Mesodermal cell (in vitro differentiated cells): ENCODE results near the gene NANP. TPM values are rescaled to one million over a fixed set of nuclear protein-coding genes. Genes with fewer than 3 reads are reported as not detected.
"Not testable (repeated sequence)": the region's sequence is repeated elsewhere in the genome, so short reads cannot be mapped to it uniquely, and the experiment has no call there.

Experiments used
- H3K27ac ChIP-seq: 2 replicates; pipeline ENCODE4 v1.7.0; 2013; ENCODE audit warnings: mild to moderate bottlenecking, low read depth, low read length, moderate library complexity; ENCODE audit not compliant: severe bottlenecking
- H3K36me3 ChIP-seq: 2 replicates; pipeline ENCODE4 v1.7.1; 2013; ENCODE audit warnings: mild to moderate bottlenecking, low read length, moderate library complexity; ENCODE audit not compliant: control insufficient read depth, insufficient read depth
- H3K4me1 ChIP-seq: one replicate; pipeline ENCODE4 v1.7.1; 2013; ENCODE audit warnings: mild to moderate bottlenecking, low read length; ENCODE audit not compliant: insufficient read depth, control insufficient read depth, poor library complexity, severe bottlenecking
- H3K4me3 ChIP-seq: 2 replicates; pipeline ENCODE4 v1.7.0; 2013; ENCODE audit warnings: low read length, control low read depth, mild to moderate bottlenecking; ENCODE audit not compliant: insufficient read depth, poor library complexity, severe bottlenecking; ENCODE audit errors: extremely low read depth
- H3K9me3 ChIP-seq: 2 replicates; pipeline ENCODE4 v1.7.1; 2013; ENCODE audit warnings: mild to moderate bottlenecking, low read length, moderate library complexity; ENCODE audit not compliant: control insufficient read depth
- WGBS, 2 experiments: methylation state at CpG; one replicate each; pipeline ENCODE4 v1.1.5; 2013; ENCODE audit warnings: missing lambda C conversion rate in 2 of 2; ENCODE audit not compliant: insufficient coverage in 2 of 2; 5-methylcytosine and 5-hydroxymethylcytosine counted together
- polyA plus RNA-seq, 2 experiments: library from polyadenylated mRNA; stranded (reverse); fragments of 50-300 nt; gene quantifications; one replicate each; pipeline ENCODE4 v1.2.3, GENCODE V29; 2013

Gene NANP, protein sequence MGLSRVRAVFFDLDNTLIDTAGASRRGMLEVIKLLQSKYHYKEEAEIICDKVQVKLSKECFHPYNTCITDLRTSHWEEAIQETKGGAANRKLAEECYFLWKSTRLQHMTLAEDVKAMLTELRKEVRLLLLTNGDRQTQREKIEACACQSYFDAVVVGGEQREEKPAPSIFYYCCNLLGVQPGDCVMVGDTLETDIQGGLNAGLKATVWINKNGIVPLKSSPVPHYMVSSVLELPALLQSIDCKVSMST
- polyA plus RNA-seq (2013, experiment 1 of 2) = 5.9 TPM
- polyA plus RNA-seq (2013, experiment 2 of 2) = 5.4 TPM

- H3K36me3 ChIP-seq = peaks cover 5% of the 10 kb centered on the region
- peak within 1 kb of the TSS; percentile 92 for H3K27ac ChIP-seq
- peaks cover 3% of the 10 kb centered on the region for H3K4me1 ChIP-seq
- 1% methylated on average over 58 to 68 of the region's 81 CpGs for WGBS, 2 experiments
- peak within 1 kb of the TSS; percentile 89 for H3K4me3 ChIP-seq
- no peaks in the 10 kb centered on the region for H3K9me3 ChIP-seq
Measured at GRCh38 chr20:25623736-25624499, at the start of gene NANP. Gene NANP, minus strand, starts transcription at chr20:25624014. Its CDS starts 66 bp downstream, at chr20:25623948.

GRCh38 chr20:25672659-25673235 is 48.9 kb upstream of the NANP start:
- Histone ChIP-seq H3K36me3 (peaks cover 49% of the 10 kb centered on the region), H3K27ac (no peak overlapping the region), H3K4me3 (no peak overlapping the region), H3K4me1 (peaks cover 4% of the 10 kb centered on the region), H3K9me3 (no peaks in the 10 kb centered on the region)
- 94 to 100% methylated on average over 3 of the region's 4 CpGs for WGBS, 2 experiments

DNA sequence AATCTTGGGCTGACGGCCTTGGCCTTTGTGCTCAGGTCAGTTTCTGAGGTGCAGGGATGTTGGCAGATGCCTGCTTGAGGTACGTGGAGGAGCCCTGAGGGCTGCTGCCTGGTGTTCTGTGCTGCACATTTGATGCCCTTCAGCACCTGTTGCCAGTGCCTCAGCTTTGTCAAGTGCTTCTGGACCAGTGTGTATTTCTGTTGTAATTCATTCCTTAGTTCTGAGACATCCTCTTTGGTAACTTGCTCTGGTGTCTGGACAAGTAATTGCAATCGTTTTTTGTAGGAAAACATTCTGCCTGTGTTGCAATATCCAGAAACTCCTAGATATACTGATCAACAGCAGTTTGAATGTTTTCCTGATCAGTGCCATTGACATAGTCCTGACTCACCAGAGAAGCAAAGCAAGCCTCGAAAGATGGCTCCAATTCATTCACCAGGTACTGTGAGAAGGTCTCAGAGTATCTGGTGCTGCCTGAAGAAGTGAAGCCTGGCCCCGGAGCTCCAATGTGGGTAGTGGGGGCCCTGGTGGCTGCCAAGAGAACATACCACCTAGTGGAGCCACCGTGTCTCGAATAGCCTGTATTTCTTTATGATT is 46.1 kb upstream of the NANP start:
- no peak overlapping the region for H3K27ac ChIP-seq
- H3K4me3 ChIP-seq = no peak overlapping the region
- H3K4me1 ChIP-seq = no peaks in the 10 kb centered on the region
- WGBS, 2 experiments = 82 to 86% methylated on average over 5 of the region's 7 CpGs
- H3K9me3 ChIP-seq = no peaks in the 10 kb centered on the region
- H3K36me3 ChIP-seq = peaks cover 24% of the 10 kb centered on the region

DNA sequence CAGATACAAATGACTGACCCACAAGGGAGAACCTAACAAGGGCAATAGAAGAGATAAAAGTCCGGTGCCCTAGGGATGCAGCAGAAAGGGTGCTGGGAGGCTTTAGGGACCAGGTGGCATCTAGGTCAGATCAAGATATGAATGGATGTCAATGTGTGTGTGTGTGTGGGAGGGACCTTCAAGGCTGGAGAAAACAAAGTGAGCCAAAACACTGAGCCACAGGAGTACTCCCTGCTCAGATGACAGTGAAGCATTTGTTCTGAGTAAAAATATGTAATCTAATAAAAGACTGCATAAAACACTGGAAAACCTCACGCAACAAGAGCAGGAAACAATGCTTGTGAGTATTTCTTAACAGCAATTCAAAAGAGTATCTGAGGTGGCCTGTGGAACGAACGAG is 44.6 kb upstream of the NANP start:
- Histone ChIP-seq H3K4me1 (no peaks in the 10 kb centered on the region), H3K36me3 (peaks cover 10% of the 10 kb centered on the region), H3K9me3 (no peaks in the 10 kb centered on the region), H3K27ac (no peak overlapping the region), H3K4me3 (no peak overlapping the region)
- WGBS, 2 experiments = 100% methylated on average over 1 to 4 of the region's 4 CpGs

DNA sequence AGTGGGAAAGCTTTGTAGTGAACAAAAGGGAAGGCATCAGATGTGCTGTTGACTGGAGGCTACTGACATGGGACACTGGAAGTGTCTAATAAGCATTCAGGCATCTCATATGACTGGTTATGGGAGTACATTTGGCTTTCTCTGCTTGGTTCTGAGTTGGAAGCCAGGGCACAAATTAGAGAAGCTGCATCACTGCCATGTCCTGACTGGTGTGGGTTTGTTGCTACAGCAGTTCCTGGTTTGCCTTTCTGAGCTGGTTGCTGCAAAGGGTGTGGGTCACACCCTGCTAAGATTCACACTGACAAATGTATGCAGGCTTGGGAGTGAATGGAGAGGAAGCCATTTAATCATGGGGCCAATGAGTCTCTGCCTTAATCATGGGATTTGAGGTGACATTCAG is 36.2 kb upstream of the NANP start:
- no peak overlapping the region for H3K27ac ChIP-seq
- H3K9me3 ChIP-seq = no peaks in the 10 kb centered on the region
- H3K4me3 ChIP-seq = no peak overlapping the region
- no peaks in the 10 kb centered on the region for H3K36me3 ChIP-seq
- H3K4me1 ChIP-seq = no peaks in the 10 kb centered on the region

DNA sequence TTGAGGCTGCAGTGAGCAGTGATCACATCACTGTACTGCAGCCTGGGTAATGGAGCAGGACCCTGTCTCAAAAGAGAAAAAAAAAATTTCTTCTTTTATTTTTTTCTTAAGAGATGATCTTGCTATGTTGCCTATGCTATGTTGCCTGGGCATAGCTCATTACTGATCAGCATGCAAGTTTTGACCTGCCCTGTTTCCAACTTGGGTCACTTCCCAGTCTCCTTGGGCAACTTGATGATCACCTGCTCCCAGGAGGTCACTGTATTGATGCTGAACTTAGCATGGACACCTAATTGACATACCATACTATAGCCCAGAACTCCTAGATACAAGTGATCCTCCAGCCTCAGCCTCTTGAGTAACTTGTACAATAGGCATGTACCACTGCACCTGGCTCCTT is 30.7 kb upstream of the NANP start:
- H3K4me3 ChIP-seq = no peak overlapping the region
- no peaks in the 10 kb centered on the region for H3K9me3 ChIP-seq
- H3K27ac ChIP-seq = no peak overlapping the region
- no peaks in the 10 kb centered on the region for H3K4me1 ChIP-seq
- no peaks in the 10 kb centered on the region for H3K36me3 ChIP-seq

GRCh38 chr20:25652866-25653265 is 29.1 kb upstream of the NANP start:
- H3K36me3 ChIP-seq, H3K9me3 ChIP-seq, H3K27ac ChIP-seq, H3K4me3 ChIP-seq, H3K4me1 ChIP-seq: not testable (repeated sequence)
- 100% methylated on average over 2 to 3 of the region's 4 CpGs for WGBS, 2 experiments

- H3K36me3 ChIP-seq = no peaks in the 10 kb centered on the region
- no CpG with 5 or more reads among the region's 3 CpGs for WGBS, 2 experiments
- no peak overlapping the region for H3K4me3 ChIP-seq
- H3K9me3 ChIP-seq = no peaks in the 10 kb centered on the region
- no peak overlapping the region for H3K27ac ChIP-seq
- H3K4me1 ChIP-seq = no peaks in the 10 kb centered on the region
Measured at GRCh38 chr20:25644814-25645213, 21.0 kb upstream of the NANP start.

GRCh38 chr20:25643716-25644115 is 19.9 kb upstream of the NANP start:
- Histone ChIP-seq H3K36me3 (no peaks in the 10 kb centered on the region), H3K27ac (no peak overlapping the region), H3K4me1 (no peaks in the 10 kb centered on the region)

GRCh38 chr20:25637247-25637646 is 13.4 kb upstream of the NANP start:
- H3K4me1 ChIP-seq = no peaks in the 10 kb centered on the region
- WGBS, 2 experiments = 94 to 100% methylated on average over 2 of the region's 2 CpGs
- H3K4me3 ChIP-seq = no peak overlapping the region
- no peaks in the 10 kb centered on the region for H3K36me3 ChIP-seq
- peaks cover 9% of the 10 kb centered on the region for H3K9me3 ChIP-seq
- H3K27ac ChIP-seq = no peak overlapping the region

More at GRCh38 chr20:25643716-25644115, 19.9 kb upstream of the NANP start:
- no peak overlapping the region for H3K4me3 ChIP-seq
- no peaks in the 10 kb centered on the region for H3K9me3 ChIP-seq
